NCI-H1930 (cell line): Measurements from ENCODE around the gene SLC44A1.

Experiments used
- DNase-seq, 2 experiments: peaks; one replicate each; lab custom pipeline; 2025; lab: John Stamatoyannopoulos, UW

The SLC44A1 gene

DNA sequence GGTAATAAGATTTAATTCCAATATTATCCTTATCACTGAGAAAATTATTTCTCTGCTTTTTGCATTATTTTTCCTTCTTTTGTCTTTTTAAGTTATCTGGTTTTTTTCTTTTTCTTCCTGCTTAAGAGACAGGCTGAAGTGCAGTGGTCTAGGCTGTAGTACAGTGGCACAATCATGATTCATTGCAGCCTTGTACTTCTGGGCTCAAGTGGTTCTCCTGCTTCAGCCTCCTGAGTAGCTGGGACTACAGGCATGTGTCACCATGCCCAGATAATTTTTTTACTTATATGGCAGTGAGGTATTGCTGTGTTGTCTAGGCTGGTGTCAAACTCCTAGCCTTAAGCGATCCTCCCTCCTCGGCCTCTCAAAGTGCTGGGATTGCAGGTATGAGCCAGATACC, 93.9 kb downstream of the SLC44A1 start:
- DNase-seq = no peak

DNA sequence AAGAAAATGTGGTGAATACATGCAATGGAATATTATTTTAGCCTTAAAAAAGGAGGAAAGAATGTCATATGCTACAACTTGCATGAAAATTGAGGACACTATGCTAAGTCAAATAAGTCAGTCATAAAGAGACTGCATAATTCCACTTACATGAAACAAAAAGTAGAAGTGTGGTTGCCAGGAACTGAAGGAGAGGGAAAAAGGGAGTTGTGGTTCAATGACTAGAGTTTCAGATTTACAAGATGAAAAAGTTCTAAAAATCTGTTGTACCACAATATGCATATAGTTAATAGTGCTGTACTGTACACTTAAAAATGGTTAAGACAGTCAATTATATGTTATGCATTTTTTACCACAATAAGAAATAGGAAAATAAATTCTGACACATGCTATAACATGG, 95.4 kb downstream of the SLC44A1 start:
- DNase-seq = no peak

DNA sequence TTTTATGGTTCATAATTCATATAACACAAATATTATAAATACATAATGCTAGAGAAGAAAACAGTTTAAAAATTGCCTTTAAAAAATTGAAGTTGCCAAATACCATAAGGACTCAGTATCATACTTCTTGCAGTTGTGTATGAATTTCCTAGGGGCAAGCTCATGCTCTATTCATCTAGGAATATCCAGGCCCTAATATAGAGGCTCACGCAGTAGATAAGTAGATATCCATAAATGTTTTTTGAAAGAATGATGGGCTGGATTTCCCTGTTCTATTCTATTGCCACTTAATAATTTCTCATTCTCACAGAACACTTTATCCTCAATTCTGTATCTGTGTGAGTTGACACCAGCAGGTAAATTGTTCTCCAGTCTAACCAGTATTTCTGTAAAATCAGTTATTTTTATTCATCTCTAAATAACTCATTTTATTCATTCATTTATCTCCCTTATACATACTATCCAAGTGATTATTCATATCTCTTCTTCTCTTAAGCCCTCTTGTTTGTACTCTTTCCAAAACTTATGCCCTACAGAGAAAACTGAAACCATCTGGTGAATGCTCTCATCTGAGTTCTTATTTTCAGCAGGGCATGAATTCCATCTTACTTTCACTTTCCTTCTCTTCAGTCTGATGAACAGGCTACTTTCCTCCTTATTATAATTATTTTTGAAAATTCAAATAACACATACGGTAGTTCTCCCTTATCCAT, 97.1 kb downstream of the SLC44A1 start:
- no peak for DNase-seq

DNA sequence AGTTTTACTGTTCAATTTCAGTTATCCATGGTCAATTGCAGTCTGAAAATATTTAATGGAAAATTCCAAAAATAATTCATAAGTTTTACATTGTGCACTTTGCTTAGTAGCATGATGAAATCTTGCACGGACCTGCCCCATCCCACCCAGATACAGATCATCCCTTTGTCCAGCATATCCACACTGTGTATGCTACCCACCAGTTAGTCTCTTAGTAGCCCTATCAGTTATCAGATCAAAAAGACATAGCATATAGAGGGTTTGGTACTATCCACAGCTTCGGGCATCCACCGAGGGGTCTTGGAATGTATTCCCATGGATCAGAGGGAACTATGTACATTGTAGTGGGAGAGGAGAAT, 97.7 kb downstream of the SLC44A1 start:
- DNase-seq = no peak

DNA sequence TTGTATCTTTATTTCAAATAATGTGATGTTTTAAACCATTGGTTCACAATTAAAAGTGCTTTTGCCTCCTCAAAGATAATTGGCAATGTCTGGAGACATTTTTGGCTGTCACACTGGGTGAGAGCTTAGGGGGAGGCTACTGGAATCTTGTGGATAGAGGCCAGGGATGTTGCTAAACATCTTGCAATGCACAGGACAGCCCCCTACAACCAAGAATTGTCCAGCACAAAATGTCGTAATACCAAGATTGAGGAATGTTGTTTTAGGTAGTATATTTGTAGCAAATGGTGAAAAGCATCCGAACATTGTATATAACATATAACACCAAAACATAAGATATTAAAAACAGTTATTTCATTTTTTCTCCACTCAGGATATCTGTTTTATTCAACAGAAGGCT, 99.8 kb downstream of the SLC44A1 start:
- DNase-seq = no peak

DNA sequence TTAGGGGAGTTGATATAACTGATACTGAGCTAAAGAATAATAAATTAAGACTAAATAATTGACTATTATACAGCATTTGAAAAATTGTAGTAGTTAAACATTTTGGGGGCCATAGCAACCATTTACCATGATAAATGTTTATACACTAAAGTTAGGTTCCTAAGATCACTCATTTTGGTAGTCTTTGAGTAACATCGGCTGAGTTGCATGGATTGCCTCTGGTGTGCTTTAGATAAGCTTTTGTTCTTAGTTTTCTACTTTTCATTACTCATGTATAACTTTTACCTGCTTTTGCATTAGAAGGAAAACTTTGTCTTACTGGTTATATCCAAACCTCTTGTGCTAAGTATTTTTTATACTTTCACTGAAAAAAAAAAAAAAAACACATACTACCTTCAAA, 101.2 kb downstream of the SLC44A1 start:
- no peak for DNase-seq

DNA sequence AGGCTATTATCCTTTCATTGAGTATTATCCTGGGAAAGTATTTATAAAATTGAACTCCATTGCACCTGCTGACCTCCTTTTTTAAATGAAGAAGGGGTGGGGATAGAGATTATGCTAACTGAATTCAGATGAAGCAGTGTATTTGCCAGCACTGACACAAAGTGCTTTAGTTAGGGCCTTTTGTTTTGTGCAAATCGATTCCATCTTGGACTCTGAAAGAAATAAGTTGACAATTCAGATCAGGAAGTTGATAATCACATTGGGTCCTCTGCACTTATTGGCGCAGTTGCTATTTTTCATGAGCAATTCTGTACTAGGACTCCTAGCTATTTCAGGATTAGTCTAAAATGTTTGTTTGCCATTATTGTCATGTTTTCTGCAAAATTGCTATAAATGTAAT, 101.8 kb downstream of the SLC44A1 start:
- peak in 1 of 2 experiments; percentile 10 for DNase-seq

DNA sequence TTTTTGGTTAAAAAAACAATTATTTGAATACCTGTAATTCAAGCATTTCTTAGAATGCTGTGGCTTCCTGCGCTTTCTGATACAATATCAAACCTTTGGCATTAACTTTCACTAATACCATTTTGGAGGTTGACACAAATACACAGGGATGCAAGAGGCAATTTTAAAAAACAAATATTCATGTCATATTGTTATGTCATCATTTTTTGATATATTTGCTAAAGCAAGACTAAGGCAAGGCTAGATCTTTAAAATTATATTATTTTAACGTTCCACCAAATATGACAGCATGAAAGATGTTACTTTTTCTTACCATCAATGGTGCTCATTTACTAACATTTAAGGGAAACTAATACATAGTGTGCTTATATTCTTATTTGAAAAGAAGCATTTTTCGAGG, 110.0 kb downstream of the SLC44A1 start:
- no peak for DNase-seq

DNA sequence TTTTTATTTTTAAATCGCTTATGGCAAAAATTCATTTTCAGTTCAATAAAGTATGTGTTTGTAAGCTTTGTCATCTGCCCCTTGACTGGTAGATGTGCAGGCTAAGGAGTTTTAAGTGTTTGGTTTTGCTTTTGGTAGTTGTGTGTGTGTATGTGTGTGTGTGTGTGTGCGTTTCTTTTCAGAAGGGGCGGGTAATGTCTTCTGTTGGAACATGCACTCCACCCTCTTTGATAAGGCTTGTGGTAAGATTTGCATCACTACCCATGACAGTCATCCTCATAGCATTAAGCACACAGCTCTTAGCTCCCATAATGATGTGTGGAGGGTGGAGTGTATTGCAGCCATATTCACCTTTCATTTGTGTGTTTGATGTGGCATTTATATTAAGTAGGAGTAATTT, 111.3 kb downstream of the SLC44A1 start:
- DNase-seq = no peak

DNA sequence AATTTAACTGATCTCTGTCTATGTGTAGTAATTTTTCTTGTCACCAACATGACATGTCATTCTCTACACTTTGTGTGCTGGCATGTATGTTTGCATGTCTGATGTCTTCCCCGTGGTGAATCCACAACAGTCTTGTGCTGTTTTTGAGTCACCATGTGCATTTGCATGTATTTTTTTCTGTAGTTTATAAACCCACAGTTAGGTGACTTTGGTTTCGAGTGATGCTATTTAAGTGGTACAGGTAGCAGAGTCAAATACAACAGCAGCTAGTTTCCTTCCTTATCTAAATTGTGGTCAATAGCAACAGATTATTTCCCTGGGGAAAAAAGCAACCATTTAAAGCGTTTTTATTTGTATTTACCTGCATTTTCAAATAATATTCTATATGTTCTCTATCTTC, 113.5 kb downstream of the SLC44A1 start:
- no peak for DNase-seq

DNA sequence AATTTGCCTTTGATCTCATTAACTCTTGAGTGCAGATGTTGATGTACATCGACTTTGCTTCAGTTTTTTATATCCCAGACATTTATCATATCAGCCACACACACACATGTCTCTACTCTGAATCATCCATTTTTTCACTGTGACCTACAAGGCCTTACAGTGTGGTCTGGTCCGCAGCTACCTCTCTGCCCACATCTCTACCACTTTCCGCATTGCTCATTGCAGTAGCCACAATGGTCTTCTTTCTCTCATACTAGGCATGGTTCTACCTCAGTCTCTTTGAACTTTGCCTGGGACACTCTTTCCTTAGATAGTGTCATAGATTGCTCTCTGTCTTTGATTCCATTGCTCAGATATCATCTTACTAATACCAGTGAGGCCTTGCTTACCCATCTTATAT, 115.4 kb downstream of the SLC44A1 start:
- no peak for DNase-seq

DNA sequence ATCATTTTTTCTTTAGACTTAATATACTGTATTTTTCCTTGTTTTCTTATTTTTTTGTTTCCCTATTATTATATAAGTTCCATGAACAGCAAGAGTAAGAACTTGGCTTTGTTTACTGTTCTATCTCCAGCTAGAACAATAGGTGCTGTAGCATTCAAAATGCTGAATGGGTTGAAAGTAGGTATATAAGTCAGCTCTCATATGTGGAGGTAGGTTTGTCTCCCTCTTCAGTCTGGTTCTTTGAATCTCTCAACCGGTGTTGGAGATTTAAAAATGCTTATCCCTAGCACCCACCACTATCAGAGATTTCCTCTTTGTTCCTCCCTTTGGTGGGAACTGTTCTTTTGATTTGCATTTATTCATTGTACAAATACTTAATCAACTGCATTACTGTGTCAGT, 115.9 kb downstream of the SLC44A1 start:
- no peak for DNase-seq

DNA sequence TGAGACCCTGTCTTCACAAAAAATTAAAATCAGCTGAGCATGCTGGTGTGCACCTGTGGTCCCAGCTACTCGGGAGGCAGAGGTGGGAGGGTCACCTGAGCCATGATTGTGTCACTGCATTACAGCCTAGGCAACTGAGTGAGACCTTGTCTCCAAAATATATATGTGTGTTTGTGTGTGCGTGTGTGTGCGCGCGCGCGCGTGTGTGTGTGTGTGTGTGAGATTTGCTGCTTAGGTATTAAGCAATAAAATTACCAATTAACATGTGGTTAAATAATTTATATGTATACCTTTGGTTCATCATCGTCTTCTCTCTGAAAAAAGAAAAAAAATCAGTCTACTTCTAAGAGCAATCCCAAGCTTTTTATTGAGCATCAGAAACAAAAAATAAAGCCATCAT, 117.4 kb downstream of the SLC44A1 start:
- DNase-seq = no peak

DNA sequence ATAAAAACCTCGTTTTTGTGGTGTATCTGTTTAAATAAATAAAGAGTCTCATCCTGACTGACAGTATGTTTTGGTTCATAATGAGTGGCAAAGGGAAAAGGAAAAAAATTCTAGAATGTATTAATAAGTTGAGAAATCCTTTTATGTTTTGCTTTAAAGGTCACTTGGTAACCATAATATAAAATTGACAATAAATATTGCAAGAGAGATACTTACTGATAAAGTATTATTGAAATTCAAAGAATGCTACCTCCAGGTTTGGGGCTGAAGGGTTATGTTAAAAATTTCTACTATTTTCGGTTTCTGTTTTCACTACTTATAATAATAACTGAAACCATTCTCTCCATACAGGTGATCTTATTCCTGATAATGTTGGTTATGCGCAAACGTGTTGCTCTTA, 118.0 kb downstream of the SLC44A1 start:
- no peak for DNase-seq

DNA sequence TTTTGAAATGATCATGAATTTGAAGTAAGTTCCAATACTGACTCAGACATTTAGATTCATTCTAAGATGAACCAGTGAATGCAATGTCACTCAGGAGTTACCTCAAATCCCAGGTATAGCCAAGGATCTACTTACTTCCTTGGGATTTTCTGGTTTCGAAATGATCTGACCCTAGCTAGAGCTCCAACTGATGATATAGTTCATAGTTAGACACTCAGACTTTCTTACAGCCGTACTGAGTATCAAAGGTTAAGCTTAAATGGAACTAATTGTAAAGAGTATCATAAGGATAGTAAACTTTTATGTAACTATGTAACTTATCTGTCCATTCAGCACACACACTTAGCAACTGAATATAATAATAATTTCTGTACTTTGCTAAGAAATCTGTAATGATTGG, 119.4 kb downstream of the SLC44A1 start:
- no peak for DNase-seq

DNA sequence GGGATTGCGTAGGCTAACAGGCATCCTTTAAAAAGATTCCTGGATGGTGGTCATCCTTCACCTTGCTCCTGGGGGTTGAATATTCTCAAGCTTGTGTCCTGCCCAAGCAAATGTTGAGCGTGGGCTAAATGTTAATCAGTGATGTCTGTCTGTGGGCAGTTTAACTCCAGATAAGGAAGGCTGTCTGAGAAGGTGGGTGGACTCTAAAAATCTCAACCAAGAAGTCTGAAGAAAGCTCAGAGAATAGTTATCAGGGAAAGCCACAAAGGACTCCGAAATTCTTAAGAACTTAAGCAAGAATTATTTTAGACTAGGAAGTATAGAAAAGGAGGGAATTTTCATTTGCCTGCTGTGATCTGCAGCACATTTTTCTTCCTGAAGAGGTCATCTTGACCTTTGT, 125.5 kb downstream of the SLC44A1 start:
- no peak for DNase-seq

DNA sequence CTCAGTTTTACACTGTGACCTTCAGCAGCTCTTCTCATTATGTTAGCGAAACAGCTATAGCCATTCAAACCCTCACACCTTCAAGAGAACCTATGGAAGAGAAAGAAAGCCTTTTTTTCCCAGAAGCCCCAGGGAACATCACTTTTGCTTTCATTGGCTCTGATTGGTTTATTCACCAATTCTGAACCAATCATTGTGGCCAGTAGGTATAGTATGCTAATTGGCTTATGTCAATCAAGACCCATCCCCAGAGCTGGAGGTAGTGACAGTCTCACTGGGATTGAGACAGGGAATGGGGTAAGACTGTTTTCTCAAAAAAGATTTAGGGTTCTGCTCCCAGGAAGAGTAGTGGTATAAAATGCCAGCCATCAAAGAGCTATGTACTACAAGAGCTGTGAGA, 129.3 kb downstream of the SLC44A1 start:
- DNase-seq = no peak

DNA sequence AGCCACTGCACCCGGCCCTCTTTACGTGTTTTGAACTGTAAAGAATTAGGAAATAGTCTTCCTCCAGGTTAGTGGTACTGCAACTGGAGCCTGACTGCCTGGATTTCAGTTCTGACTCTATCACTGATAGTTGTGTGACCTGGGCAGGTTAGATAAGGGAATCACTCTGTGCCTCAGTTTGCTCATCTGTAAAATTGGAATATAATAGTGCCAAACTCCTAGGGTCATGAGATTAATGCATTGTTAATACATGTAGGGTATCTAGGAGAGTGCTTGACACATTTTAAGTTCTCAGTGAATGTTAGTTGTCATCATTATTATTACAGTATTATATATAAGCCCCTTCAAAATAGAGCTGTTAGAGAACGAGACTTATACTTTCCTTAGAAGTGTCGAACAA, 130.9 kb downstream of the SLC44A1 start:
- no peak for DNase-seq

DNA sequence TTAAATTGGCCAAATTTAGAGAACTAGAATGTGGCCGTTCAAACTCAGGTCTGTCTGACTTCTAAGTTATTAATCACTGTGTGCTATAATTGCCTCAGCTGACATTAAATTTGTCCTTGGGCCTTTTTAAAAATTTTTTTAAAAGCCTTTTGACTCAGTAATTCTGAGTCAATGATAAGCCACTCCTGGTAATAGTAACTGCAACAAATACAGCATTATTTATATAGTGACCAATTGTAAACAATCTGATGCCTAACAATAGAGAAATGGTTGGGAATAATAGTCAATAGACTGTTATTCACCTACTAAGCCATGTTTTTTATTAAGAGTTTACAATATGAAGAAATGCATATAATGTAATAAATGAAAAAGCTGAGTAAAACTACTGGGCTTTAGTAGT, 132.4 kb downstream of the SLC44A1 start:
- no peak for DNase-seq

DNA sequence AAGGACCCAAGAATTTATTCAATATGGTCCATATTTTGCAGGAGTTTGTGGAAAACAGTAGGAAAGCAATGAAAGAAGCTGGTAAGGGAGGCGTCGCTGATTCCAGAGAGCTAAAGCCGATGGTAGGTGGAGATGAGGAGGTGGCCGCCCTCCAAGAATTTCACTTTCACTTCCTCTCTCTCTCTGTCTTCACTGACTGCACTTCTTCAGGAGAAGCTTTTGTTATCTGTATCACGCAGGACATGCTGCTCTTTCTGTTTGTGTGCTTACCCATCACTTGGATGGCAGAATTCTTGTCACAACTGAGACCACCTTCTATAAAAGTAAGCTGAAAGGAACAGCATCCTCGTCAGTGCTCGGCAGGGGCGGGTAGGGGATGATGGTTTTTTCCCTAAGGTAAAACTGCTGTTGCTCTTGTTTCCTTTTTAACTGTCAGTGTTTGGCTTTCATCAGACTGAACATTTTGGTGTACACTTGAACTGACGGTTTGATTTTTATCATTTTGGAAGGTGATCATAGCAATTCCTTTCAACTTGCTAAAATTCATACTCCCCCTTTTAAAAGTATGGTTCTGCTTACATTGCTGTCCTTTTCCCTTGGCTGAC, 141.0 kb downstream of the SLC44A1 start:
- DNase-seq = no peak

DNA sequence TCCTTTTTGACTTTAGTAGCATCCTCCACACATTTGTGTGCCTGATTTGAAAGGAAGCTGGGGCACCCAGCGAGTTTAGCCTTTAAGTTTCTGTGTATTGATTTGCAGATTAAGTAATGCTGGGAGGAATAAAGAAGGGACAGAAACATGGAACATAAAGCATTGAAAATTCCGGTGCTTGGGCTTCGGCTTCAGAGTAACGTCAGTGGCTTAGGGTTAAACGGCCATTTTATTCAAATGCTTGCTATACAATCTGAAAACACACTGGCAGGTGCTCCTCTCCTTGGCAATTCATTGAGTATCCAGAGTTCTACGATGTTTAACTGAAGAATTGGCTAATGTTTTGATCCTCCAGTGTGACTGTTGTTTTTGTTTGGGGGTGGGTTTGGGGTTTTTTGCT, 145.3 kb downstream of the SLC44A1 start:
- DNase-seq = no peak

DNA sequence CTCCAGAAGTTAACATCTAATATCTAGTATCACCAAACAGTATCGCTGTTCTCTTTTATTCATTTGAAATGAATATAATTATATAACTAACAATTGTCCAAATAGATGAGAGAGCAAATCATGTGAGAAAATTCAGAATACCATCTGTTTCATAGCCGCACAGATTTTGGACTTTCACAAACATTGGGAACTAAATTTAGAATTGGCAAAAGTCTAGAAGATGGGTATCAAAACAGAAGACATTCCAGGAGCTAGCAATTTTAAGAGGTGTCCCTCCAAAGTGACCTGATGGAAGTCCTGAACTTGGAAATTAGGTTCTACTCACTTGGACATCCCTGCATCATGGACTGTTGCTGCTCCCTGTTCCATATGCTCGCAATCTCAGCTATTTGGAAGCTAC, 146.4 kb downstream of the SLC44A1 start:
- no peak for DNase-seq

DNA sequence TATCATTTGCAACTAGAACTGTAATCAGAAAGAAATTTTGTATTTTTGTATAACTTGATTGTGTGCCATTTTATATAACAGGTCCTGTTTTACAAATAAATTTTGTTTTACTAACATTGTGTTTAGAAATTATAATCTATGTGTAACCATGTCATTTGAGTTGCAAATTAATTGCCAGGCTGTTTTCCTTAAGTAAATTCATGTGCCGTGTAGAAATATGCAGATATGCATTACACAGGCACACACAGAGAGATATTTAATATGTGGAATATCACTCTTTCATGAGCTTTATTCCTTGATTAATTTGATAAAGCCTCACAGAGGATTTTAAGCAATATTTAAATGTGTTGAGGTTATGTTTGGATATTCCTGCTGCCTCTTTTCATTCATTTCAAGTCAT, 146.8 kb downstream of the SLC44A1 start:
- no peak for DNase-seq

DNA sequence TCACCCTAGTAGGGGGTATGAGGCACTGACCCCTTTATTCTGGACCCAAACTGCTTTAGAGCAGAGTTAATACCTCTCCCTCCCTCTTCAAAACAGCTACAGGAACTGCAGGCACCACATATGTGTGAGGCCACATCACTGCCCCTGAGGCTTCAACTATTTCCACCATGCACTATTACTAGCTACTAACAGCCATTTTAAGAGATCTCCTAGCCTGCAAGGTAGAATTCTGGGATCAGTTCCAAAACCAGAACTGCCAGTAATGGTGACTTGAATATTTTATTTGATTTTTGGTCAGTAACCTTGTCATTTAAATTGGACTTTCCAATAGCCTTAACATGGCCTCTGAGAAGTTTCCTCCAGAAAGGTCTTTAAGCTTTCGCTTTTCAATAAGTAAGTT, 148.1 kb downstream of the SLC44A1 start:
- no peak for DNase-seq
